ENCODE data around the gene AUTS2. TPM values are rescaled to one million over a fixed set of nuclear protein-coding genes. Genes with fewer than 3 reads are reported as not detected.
A peak's percentile ranks its signal among the peaks of the same experiment; 100 is the strongest.
"Not testable (repeated sequence)": the region's sequence is repeated elsewhere in the genome, so short reads cannot be mapped to it uniquely, and the experiment has no call there.

The AUTS2 gene
- total and polyA plus RNA-seq, 10 of the 15 experiments (the other 5 are each of a cell fraction or from before 2014, with no cell fraction given), result 6.4 to 55.6 (median 21.6) TPM

DNA sequence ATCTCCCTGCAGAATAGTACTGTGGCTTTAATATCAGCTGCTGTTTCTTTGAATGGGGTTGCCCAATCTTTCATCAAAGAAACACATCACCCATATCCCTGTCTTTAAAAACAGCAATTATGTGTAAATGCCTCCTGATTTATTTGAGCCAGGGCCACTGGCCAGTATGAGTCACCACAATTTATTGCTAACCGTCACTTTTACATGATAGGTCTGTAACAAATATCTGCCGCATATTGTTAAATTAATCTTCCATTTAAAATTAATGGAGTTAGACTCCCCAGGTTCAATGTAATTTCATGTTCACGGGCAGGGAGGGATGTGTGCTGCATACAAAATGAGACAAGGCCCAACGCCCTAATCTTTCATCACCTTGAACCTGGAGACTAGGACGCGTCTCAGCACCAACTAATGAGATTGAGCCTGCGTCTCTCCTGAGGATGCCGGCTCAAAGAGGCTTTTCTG, 673.4 kb downstream of the AUTS2 start:
- SMC1A ChIA-PET (ENCODE audit: uncharacterized antibody, unreplicated experiment), result no interaction called here
- in situ Hi-C loops (cut with MboI), result no loop called here
- no peak for FAIRE-seq

DNA sequence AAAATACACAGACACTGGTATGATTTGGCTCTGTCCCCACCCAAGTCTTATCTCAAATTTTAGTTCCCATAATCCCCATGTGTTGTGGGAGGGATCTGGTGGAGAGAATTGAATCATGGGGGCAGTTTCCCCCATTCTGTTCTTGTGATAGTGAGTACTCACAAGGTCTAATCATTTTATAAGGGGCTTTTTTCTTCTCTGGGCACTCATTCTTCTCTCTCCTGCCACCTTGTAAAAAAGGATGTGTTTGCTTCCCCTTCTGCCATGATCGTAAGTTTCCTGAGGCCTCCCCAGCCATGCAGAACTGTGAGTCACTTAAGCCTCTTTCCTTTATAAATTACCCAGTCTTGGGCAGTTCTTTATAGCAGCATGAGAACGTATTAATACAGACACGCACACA, 677.3 kb downstream of the AUTS2 start:
- POLR2A ChIA-PET; H3K9me3 ChIP-seq (replicated peaks; ENCODE audit: control insufficient read depth, insufficient read depth, low read length); RAD21 ChIA-PET (ENCODE audit: unreplicated experiment); DNase-seq (ENCODE audit: low read depth, low spot score); H3K4me3 ChIP-seq; H3K9ac ChIP-seq (ENCODE audit: control insufficient read depth, insufficient read depth, low read length); H3K27ac ChIP-seq (ENCODE audit: control insufficient read depth, insufficient read depth); H3K27me3 ChIP-seq (replicated peaks in 1 of 2; ENCODE audit: control insufficient read depth in 2 of 2, insufficient read depth in 2 of 2, low read length in 1 of 2); intact Hi-C loops (cut with micrococcal nuclease; ENCODE audit: unreplicated experiment); H3K36me3 ChIP-seq (ENCODE audit: control insufficient read depth in 2 of 2, insufficient read depth in 2 of 2, low read length in 1 of 2); ATAC-seq; in situ Hi-C loops (cut with MboI); H3K4me1 ChIP-seq (ENCODE audit: control insufficient read depth, insufficient read depth, low read length); H3K79me2 ChIP-seq (ENCODE audit: control insufficient read depth, insufficient read depth, low read length); H4K20me1 ChIP-seq (ENCODE audit: control insufficient read depth, insufficient read depth); BruUV-seq (replicated peaks); FAIRE-seq; H2AFZ ChIP-seq (ENCODE audit: control insufficient read depth, low read depth, low read length): not testable (repeated sequence)
- peak overlapping the region; percentile 60 for H3K4me2 ChIP-seq (ENCODE audit: control insufficient read depth, insufficient read depth)
- SMC1A ChIA-PET (ENCODE audit: uncharacterized antibody, unreplicated experiment), result interaction anchor here (0.8 kb wide), 1 partner anchor 96 kb away, joined by 3 read pairs; no protein-coding TSS in a partner anchor
- WGBS (ENCODE audit: insufficient coverage, insufficient replicate concordance, low lambda C conversion rate, missing lambda C conversion rate), result 29% methylated on average over 3 of the region's 3 CpGs
- CTCF ChIA-PET, result interaction anchor here (0.6 kb wide), 1 partner anchor 498 kb away, joined by 3 read pairs; no protein-coding TSS in a partner anchor

More for the DNA sequence above, 673.4 kb downstream of the AUTS2 start:
- ATAC-seq (no peak), DNase-seq (ENCODE audit: low read depth, low spot score) (no peak)
- Histone ChIP-seq H3K36me3 (ENCODE audit: control insufficient read depth in 2 of 2, insufficient read depth in 2 of 2, low read length in 1 of 2) (no peaks in the 10 kb centered on the region), H3K4me2 (ENCODE audit: control insufficient read depth, insufficient read depth) (no peak overlapping the region), H3K9me3 (replicated peaks; ENCODE audit: control insufficient read depth, insufficient read depth, low read length) (no peaks in the 10 kb centered on the region), H3K4me1 (ENCODE audit: control insufficient read depth, insufficient read depth, low read length) (no peaks in the 10 kb centered on the region), H4K20me1 (ENCODE audit: control insufficient read depth, insufficient read depth) (no peaks in the 10 kb centered on the region), H3K27ac (ENCODE audit: control insufficient read depth, insufficient read depth) (no peak overlapping the region), H3K4me3 (no peak overlapping the region), H2AFZ (ENCODE audit: control insufficient read depth, low read depth, low read length) (no peak overlapping the region), H3K79me2 (ENCODE audit: control insufficient read depth, insufficient read depth, low read length) (no peaks in the 10 kb centered on the region), H3K9ac (ENCODE audit: control insufficient read depth, insufficient read depth, low read length) (no peak overlapping the region), H3K27me3 (replicated peaks in 1 of 2; ENCODE audit: control insufficient read depth in 2 of 2, insufficient read depth in 2 of 2, low read length in 1 of 2) (no peaks in the 10 kb centered on the region)
- 73% methylated on average over 8 of the region's 8 CpGs for WGBS (ENCODE audit: insufficient coverage, insufficient replicate concordance, low lambda C conversion rate, missing lambda C conversion rate)
- intact Hi-C loops (cut with micrococcal nuclease; ENCODE audit: unreplicated experiment), result no loop called here
- RAD21 ChIA-PET (ENCODE audit: unreplicated experiment), result no interaction called here
- POLR2A ChIA-PET, result no interaction called here
- TF ChIP-seq, protein P1, sequence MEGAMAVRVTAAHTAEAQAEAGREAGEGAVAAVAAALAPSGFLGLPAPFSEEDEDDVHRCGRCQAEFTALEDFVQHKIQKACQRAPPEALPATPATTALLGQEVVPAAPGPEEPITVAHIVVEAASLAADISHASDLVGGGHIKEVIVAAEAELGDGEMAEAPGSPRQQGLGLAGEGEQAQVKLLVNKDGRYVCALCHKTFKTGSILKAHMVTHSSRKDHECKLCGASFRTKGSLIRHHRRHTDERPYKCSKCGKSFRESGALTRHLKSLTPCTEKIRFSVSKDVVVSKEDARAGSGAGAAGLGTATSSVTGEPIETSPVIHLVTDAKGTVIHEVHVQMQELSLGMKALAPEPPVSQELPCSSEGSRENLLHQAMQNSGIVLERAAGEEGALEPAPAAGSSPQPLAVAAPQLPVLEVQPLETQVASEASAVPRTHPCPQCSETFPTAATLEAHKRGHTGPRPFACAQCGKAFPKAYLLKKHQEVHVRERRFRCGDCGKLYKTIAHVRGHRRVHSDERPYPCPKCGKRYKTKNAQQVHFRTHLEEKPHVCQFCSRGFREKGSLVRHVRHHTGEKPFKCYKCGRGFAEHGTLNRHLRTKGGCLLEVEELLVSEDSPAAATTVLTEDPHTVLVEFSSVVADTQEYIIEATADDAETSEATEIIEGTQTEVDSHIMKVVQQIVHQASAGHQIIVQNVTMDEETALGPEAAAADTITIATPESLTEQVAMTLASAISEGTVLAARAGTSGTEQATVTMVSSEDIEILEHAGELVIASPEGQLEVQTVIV (IDR thresholded peaks at IDR 0.05; ENCODE audit: borderline replicate concordance, partially characterized antibody), result no peak
- TF ChIP-seq SPI1 (IDR thresholded peaks at IDR 0.05; ENCODE audit: borderline replicate concordance, insufficient read depth, low read depth, low read length), result no peak
- TF ChIP-seq JUND (IDR thresholded peaks at IDR 0.05; ENCODE audit: low read depth, low read length), result no peak
- TF ChIP-seq MEF2B (IDR thresholded peaks at IDR 0.05; ENCODE audit: partially characterized antibody, poor library complexity, severe bottlenecking), result no peak
- TF ChIP-seq MXI1 (IDR thresholded peaks at IDR 0.05; ENCODE audit: low read depth, low read length), result no peak
- TF ChIP-seq, protein P2, sequence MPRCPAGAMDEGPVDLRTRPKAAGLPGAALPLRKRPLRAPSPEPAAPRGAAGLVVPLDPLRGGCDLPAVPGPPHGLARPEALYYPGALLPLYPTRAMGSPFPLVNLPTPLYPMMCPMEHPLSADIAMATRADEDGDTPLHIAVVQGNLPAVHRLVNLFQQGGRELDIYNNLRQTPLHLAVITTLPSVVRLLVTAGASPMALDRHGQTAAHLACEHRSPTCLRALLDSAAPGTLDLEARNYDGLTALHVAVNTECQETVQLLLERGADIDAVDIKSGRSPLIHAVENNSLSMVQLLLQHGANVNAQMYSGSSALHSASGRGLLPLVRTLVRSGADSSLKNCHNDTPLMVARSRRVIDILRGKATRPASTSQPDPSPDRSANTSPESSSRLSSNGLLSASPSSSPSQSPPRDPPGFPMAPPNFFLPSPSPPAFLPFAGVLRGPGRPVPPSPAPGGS (IDR thresholded peaks at IDR 0.05; ENCODE audit: borderline replicate concordance, insufficient read depth, low read depth, low read length, poor library complexity, severe bottlenecking), result peak; percentile 29
- CTCF ChIA-PET, result no interaction called here
- no TSS peak for BruUV-seq (replicated peaks)

All from GM12878 (cell line).